ENCODE measurements around the gene PTPRM. TPM values are rescaled to one million over a fixed set of nuclear protein-coding genes. Genes with fewer than 3 reads are reported as not detected.

The PTPRM gene
- total RNA-seq, 1 experiment from 2014 or later: 6.2 TPM

DNA sequence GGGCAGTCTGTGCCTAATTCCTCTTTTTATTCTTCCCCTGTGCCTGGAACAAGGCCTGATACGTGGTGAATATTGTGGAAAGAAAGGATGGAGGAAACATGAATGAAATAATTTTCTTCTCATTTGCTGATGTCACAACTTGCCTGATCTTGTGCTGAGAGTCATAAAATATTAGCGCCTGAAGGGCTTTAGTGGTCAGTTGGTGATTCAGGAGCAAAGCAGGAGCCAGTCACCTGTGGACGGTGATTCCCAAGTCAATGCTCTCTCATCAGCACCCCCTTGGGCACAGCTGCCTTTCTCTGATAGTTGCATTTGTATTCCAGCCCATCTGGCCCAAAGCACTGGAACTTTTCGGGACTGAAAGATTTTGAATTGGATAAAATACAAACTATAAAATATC is 539.5 kb downstream of the PTPRM start:
- Histone ChIP-seq H3K79me1 (ENCODE audit: insufficient read depth, low read depth, low read length, poor library complexity, severe bottlenecking) (no peaks in the 10 kb centered on the region), H3K4me1 (ENCODE audit: insufficient read depth, low read length) (no peaks in the 10 kb centered on the region), H2BK20ac (ENCODE audit: low read depth, low read length, poor library complexity, severe bottlenecking) (no peak overlapping the region), H3K27ac (ENCODE audit: insufficient read length, low read depth, low read length) (no peak overlapping the region), H3T11ph (ENCODE audit: low read length) (no peak overlapping the region), H4K20me1 (ENCODE audit: control insufficient read depth, insufficient read depth, insufficient read length) (no peaks in the 10 kb centered on the region), H3K14ac (ENCODE audit: insufficient read depth, low read length) (no peak overlapping the region), H3K4me2 (ENCODE audit: insufficient read depth, insufficient read length, low read length) (no peak overlapping the region), H3K79me2 (ENCODE audit: insufficient read depth, low read length) (no peaks in the 10 kb centered on the region), H3K9ac (ENCODE audit: extremely low read depth, insufficient read length, low read length) (no peak overlapping the region), H3K4ac (ENCODE audit: low read depth, low read length) (no peak overlapping the region), H2BK15ac (ENCODE audit: low read depth, low read length) (no peak overlapping the region), H3K18ac (ENCODE audit: insufficient read length, low read depth, low read length) (no peak overlapping the region), H4K8ac (replicated peaks; ENCODE audit: insufficient read length, low read depth, low read length) (no peak overlapping the region), H2AK5ac (ENCODE audit: insufficient read length, low read length) (no peak overlapping the region), H2BK120ac (ENCODE audit: low read depth, low read length, poor library complexity, severe bottlenecking) (no peak overlapping the region), H4K5ac (ENCODE audit: insufficient read length, low read depth, low read length) (no peak overlapping the region), H2AFZ (ENCODE audit: low read length) (no peak overlapping the region), H2BK12ac (ENCODE audit: insufficient read length, low read depth, low read length) (no peak overlapping the region), H3K27me3 (ENCODE audit: insufficient read depth, low read length) (no peaks in the 10 kb centered on the region), H4K91ac (ENCODE audit: insufficient read length, low read depth, low read length) (no peak overlapping the region), H3K23me2 (ENCODE audit: insufficient read length, low read depth, low read length, poor library complexity, severe bottlenecking) (no peaks in the 10 kb centered on the region), H2BK5ac (ENCODE audit: insufficient read length, low read length) (no peak overlapping the region), H3K23ac (ENCODE audit: insufficient read length, low read depth, low read length) (no peak overlapping the region), H3K9me3 (ENCODE audit: control insufficient read depth, low read depth, low read length) (no peaks in the 10 kb centered on the region), H3K56ac (ENCODE audit: insufficient read length, low read depth, low read length) (no peak overlapping the region)
- H3K36me3 Mint-ChIP-seq (ENCODE audit: insufficient read depth in 1 of 3, low read depth in 3 of 3): peaks cover 3 to 7% (median 5%) of the 10 kb centered on the region in 3 experiments; a peak in 4 of 7 replicates
- H3K4me1 Mint-ChIP-seq: peaks cover 10 to 17% of the 10 kb centered on the region in 2 experiments
- no peak overlapping the region; a peak in 1 of 7 replicates for H3K27ac Mint-ChIP-seq
- peaks cover 0 to 17% of the 10 kb centered on the region in 2 experiments; a peak in 4 of 5 replicates for H3K9me3 Mint-ChIP-seq
- no peak overlapping the region for H3K4me3 Mint-ChIP-seq
- no peaks in the 10 kb centered on the region for H3K27me3 Mint-ChIP-seq (ENCODE audit: low read depth)
- TF ChIP-seq, protein P1, sequence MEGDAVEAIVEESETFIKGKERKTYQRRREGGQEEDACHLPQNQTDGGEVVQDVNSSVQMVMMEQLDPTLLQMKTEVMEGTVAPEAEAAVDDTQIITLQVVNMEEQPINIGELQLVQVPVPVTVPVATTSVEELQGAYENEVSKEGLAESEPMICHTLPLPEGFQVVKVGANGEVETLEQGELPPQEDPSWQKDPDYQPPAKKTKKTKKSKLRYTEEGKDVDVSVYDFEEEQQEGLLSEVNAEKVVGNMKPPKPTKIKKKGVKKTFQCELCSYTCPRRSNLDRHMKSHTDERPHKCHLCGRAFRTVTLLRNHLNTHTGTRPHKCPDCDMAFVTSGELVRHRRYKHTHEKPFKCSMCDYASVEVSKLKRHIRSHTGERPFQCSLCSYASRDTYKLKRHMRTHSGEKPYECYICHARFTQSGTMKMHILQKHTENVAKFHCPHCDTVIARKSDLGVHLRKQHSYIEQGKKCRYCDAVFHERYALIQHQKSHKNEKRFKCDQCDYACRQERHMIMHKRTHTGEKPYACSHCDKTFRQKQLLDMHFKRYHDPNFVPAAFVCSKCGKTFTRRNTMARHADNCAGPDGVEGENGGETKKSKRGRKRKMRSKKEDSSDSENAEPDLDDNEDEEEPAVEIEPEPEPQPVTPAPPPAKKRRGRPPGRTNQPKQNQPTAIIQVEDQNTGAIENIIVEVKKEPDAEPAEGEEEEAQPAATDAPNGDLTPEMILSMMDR (conservative IDR thresholded peaks at IDR 0.05): no peak
- no CpG with 5 or more reads among the region's 4 CpGs for WGBS (ENCODE audit: extremely low coverage, insufficient read length, low lambda C conversion rate)
- DNase-seq: no peak
